Transverse colon (tissue), 4 donors: ENCODE data around the gene NEK4. TPM values are rescaled to one million over a fixed set of nuclear protein-coding genes. Genes with fewer than 3 reads are reported as not detected.

Experiments
- DNase-seq: peaks from one replicate; pipeline ENCODE4 v3.0.0-alpha.2; 2019
- H3K27ac ChIP-seq, 4 donors: fragments of 200-600 bp; sonication (generic); 2 replicates each; pipeline ENCODE4 v1.5.1; 2016 to 2018; ENCODE audit warnings: inconsistent platforms in 4 of 4
- H3K27me3 ChIP-seq: fragments of 200-600 bp; sonication (generic); 2 replicates; pipeline ENCODE4 v1.5.1; 2017; ENCODE audit warnings: inconsistent platforms
- H3K36me3 ChIP-seq, 4 donors: fragments of 200-600 bp; sonication (generic); 2 replicates each; pipeline ENCODE4 v1.5.1; 2017 to 2019; ENCODE audit warnings: inconsistent platforms in 4 of 4
- H3K4me1 ChIP-seq, 4 donors: fragments of 200-600 bp; sonication (generic); 2 replicates each; pipeline ENCODE4 v1.5.1; 2017 to 2020; ENCODE audit warnings: inconsistent platforms in 4 of 4
- H3K4me3 ChIP-seq, 4 donors: fragments of 200-600 bp; sonication (generic); 1 replicate in 1 of 4; 2 replicates in 3 of 4; pipeline versions ENCODE4 v1.5.1 to v1.6.1; 2017 to 2019; ENCODE audit warnings: inconsistent platforms in 4 of 4
- H3K9me3 ChIP-seq, 2 donors: fragments of 200-600 bp; sonication (generic); 2 replicates each; pipeline ENCODE4 v1.5.1; 2017 to 2019; ENCODE audit warnings: inconsistent platforms in 2 of 2
- CTCF ChIP-seq, 5 experiments: fragments of 200-600 bp in 3 of 5; fragments of 450-650 bp in 2 of 5; sonication (generic) in 3 of 5; IDR thresholded peaks; 1 replicate in 2 of 5; 2 replicates in 3 of 5; pipeline ENCODE4 v1.5.1; 2016 to 2017; ENCODE audit warnings: antibody characterized with exemption in 5 of 5, inconsistent platforms in 3 of 5, mild to moderate bottlenecking in 2 of 5, moderate library complexity in 1 of 5
- EP300 ChIP-seq: sonication (generic); formaldehyde crosslinking; IDR thresholded peaks from one replicate; pipeline ENCODE4 v1.6.1; 2017; ENCODE audit warnings: antibody characterized with exemption, low read depth
- POLR2A ChIP-seq: fragments of 450-650 bp; IDR thresholded peaks from one replicate; pipeline ENCODE4 v1.6.1; 2016; ENCODE audit warnings: antibody characterized with exemption, mild to moderate bottlenecking, moderate library complexity
- POLR2AphosphoS5 ChIP-seq, 3 donors: sonication (generic); formaldehyde crosslinking; IDR thresholded peaks; one replicate each; pipeline ENCODE4 v1.6.1; 2016; ENCODE audit warnings: antibody characterized with exemption in 3 of 3
- WGBS, 2 donors: methylation state at CpG; one replicate each; pipeline ENCODE4 v1.1.5; 2018; ENCODE audit warnings: low coverage in 1 of 2; 5-methylcytosine and 5-hydroxymethylcytosine counted together
- in situ Hi-C, 4 donors: fragments of 200-750 bp; cut with MboI; loops; one replicate each; pipeline versions ENCODE4 v1.15.0 to v1.15.1; 2017; ENCODE audit warnings: low sequenced_read_pairs in 3 of 4, low pct_ligation_motif_present in 1 of 4, low pct_unique_long_range_greater_than_20kb in 1 of 4
- intact Hi-C: fragments of 100-400 bp; cut with DNase I; formaldehyde crosslinking; loops from one replicate; pipeline ENCODE4 v1.15.1; 2023; ENCODE audit warnings: low total_unique reads
- total RNA-seq, 4 donors: library from RNA; depleted of rRNA; stranded (reverse); fragments of >200 nt; gene quantifications; one replicate each; pipeline ENCODE4 v1.1.0, GENCODE V29; 2016

Gene NEK4
- total RNA-seq, 4 donors from 2014 or later: 14.6 to 35.0 (median 22.1) TPM

DNA sequence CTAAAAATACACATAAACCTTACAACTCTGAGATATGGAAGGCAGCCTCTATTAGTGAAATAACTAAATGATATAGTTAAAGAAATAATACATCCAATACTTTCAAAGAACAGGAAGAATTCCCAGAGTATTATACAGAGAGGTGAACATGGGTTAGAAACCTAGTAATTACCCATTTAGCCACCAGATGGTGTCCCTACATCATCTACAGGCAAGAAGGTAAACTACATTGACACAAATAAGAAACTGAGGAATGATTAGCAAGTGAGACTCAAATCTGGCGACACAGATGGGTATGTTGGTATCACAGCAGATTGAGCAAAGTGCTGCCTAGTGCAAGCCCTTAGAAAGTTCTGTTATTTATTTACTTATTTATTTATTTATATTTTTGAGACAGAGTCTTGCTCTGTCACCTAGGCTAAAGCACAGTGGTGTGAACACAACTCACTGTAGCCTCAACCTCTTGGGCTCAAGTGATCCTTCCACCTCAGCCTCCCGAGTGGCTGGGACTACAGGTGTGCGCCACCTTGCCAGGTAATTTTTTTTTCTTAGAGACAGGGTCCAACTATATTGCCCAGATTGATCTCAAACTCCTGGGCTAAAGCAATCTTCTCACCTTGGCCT, 28.2 kb downstream of the NEK4 start:
- in situ Hi-C loops: loop anchor here in 1 of 4 donors (25.0 kb wide), 1 partner anchor 320 kb away; no protein-coding TSS in a partner anchor
- no peak overlapping the region for H3K27ac ChIP-seq
- intact Hi-C loops: no loop called here
- no peaks in the 10 kb centered on the region for H3K27me3 ChIP-seq
- 89 to 100% methylated on average over 1 to 3 of the region's 3 CpGs for WGBS, 2 donors
- peaks cover 0 to 74% (median 30%) of the 10 kb centered on the region in 4 donors for H3K36me3 ChIP-seq
- no peaks in the 10 kb centered on the region for H3K9me3 ChIP-seq
- no peak for TF ChIP-seq POLR2A
- peak in 4 of 5 experiments; percentile 36 to 50 (median 41) for TF ChIP-seq CTCF (IDR thresholded peaks at IDR 0.05)
- TF ChIP-seq POLR2AphosphoS5 (IDR thresholded peaks at IDR 0.05): no peak
- no peaks in the 10 kb centered on the region for H3K4me1 ChIP-seq
- H3K4me3 ChIP-seq: no peak overlapping the region
- DNase-seq: no peak

- Histone ChIP-seq H3K9me3 (no peaks in the 10 kb centered on the region), H3K27me3 (no peaks in the 10 kb centered on the region), H3K36me3 (peaks cover 0 to 74% (median 21%) of the 10 kb centered on the region in 4 donors), H3K27ac (no peak overlapping the region), H3K4me1 (no peaks in the 10 kb centered on the region), H3K4me3 (no peak overlapping the region)
- DNase-seq: no peak
- TF ChIP-seq CTCF (IDR thresholded peaks at IDR 0.05): no peak
- no peak for TF ChIP-seq POLR2AphosphoS5 (IDR thresholded peaks at IDR 0.05)
- no peak for TF ChIP-seq EP300
- no peak for TF ChIP-seq POLR2A
- intact Hi-C loops: no loop called here
- WGBS, 2 donors: 62 to 67% methylated on average over 1 of the region's 1 CpG
- in situ Hi-C loops: loop anchor here in 1 of 4 donors (25.0 kb wide), 1 partner anchor 323 kb away; no protein-coding TSS in a partner anchor
Observed at GRCh38 chr3:52739730-52740129, 31.0 kb downstream of the NEK4 start.

DNA sequence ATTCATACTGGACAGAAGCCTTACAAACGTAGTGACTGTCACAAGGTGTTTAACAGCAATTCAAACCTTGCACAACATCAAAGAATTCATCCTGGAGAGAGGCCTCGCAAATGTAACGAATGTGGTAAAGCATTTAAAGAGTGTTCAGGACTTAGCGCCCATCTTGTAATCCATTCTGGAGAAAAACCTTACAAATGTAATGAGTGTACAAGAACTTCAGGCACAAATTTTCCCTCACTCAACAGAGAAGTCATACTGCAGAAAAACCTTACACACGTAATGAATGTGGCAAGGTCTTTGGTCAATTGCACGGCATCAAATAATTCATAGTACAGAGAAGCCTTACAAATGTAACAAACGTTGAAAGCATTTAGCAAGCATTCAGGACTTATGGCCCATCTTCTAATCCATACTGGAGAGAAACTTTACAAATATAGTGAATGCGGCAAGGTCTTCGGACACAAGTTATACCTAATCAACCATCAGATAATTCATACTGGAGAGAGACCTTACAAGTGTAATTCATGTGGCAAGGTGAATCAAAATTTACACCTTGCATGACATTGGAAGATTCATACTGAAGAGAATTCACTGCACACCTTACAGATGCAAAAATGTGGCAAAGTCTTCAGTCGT, 37.4 kb downstream of the NEK4 start:
- H3K4me1 ChIP-seq: no peaks in the 10 kb centered on the region
- in situ Hi-C loops: loop anchor here in 1 of 4 donors (25.0 kb wide), 1 partner anchor 329 kb away; no protein-coding TSS in a partner anchor
- no peaks in the 10 kb centered on the region for H3K27me3 ChIP-seq
- TF ChIP-seq CTCF (IDR thresholded peaks at IDR 0.05) (no peak), POLR2AphosphoS5 (IDR thresholded peaks at IDR 0.05) (no peak), POLR2A (no peak), EP300 (no peak)
- WGBS, 2 donors: 86 to 96% methylated on average over 9 to 10 of the region's 10 CpGs
- no peak overlapping the region for H3K4me3 ChIP-seq
- peaks cover 0 to 76% (median 9%) of the 10 kb centered on the region in 4 donors for H3K36me3 ChIP-seq
- no peak for DNase-seq
- H3K9me3 ChIP-seq: peaks cover 0 to 3% of the 10 kb centered on the region in 2 donors
- intact Hi-C loops: no loop called here
- no peak overlapping the region for H3K27ac ChIP-seq

DNA sequence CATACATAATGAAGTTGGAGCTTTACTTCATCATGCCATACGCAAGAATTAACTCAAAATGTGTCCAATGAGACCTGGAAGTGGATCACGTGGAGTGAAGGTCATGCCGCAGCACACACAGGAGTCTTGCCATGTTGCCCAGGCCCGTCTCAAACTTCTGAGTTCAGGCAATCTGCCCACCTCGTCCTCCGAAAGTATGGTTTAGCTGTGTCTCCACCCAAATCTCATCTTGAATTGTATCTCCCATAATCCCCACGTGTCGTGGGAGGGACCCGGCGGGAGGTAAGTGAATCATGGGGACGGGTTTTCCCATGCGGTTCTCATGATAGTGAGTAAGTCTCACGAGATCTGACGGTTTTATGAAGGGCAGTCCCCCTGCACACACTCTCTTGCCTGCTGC, 39.1 kb downstream of the NEK4 start:
- Histone ChIP-seq H3K27me3 (no peaks in the 10 kb centered on the region), H3K27ac (no peak overlapping the region)
- DNase-seq: no peak

More for the DNA sequence above, 39.1 kb downstream of the NEK4 start:
- Histone ChIP-seq H3K4me3 (no peak overlapping the region), H3K36me3 (peaks cover 0 to 62% (median 5%) of the 10 kb centered on the region in 4 donors), H3K4me1 (no peaks in the 10 kb centered on the region), H3K9me3 (peaks cover 0 to 3% of the 10 kb centered on the region in 2 donors)
- in situ Hi-C loops: loop anchor here in 1 of 4 donors (25.0 kb wide), 1 partner anchor 331 kb away; no protein-coding TSS in a partner anchor
- intact Hi-C loops: no loop called here
- WGBS, 2 donors: 73 to 89% methylated on average over 7 to 14 of the region's 14 CpGs
- no peak for TF ChIP-seq CTCF (IDR thresholded peaks at IDR 0.05)
- no peak for TF ChIP-seq POLR2AphosphoS5 (IDR thresholded peaks at IDR 0.05)
- no peak for TF ChIP-seq POLR2A
- no peak for TF ChIP-seq EP300
